ENCODE results near the gene SRGAP1.

GRCh38 chr12:63853978-63854377 lies 9.5 kb downstream of the SRGAP1 start:
- TF ChIP-seq EZH2 (IDR thresholded peaks at IDR 0.05; ENCODE audit: low read depth, low read length, severe bottlenecking) (no peak), RAD21 (IDR thresholded peaks at IDR 0.05 in 1 of 2, conservative IDR thresholded peaks at IDR 0.05 in 1 of 2; ENCODE audit: low read depth in 2 of 2, low read length in 2 of 2) (no peak), CTCF (IDR thresholded peaks at IDR 0.05; ENCODE audit: control extremely low read depth in 1 of 3, insufficient read depth in 1 of 3, low read depth in 1 of 3, low read length in 3 of 3) (no peak), USF2 (IDR thresholded peaks at IDR 0.05; ENCODE audit: low read length) (no peak), CBX5 (IDR thresholded peaks at IDR 0.05; ENCODE audit: low read depth, low read length) (no peak)
